ENCODE results near the gene NKAIN2. TPM values are rescaled to one million over a fixed set of nuclear protein-coding genes. Genes with fewer than 3 reads are reported as not detected.

The NKAIN2 gene
- total RNA-seq, 1 experiment from 2014 or later, result not detected

- DNase-seq (ENCODE audit: low read depth, low spot score) (no peak), ATAC-seq (no peak)
- Histone ChIP-seq H3K36me3 (ENCODE audit: control insufficient read depth in 1 of 2, insufficient read depth in 2 of 2, low read length in 2 of 2) (no peaks in the 10 kb centered on the region), H3K4me3 (replicated peaks in 1 of 2; ENCODE audit: low read depth in 1 of 2, low read length in 2 of 2) (no peak overlapping the region), H2AFZ (ENCODE audit: low read depth, low read length, poor library complexity, severe bottlenecking) (no peak overlapping the region), H3K4me2 (ENCODE audit: low read length) (no peak overlapping the region), H4K20me1 (ENCODE audit: insufficient read depth) (no peaks in the 10 kb centered on the region), H3K27me3 (ENCODE audit: insufficient read depth, low read length) (0 out of 2 replicates have a peak, but pooled peaks cover 13% of the 10 kb centered on the region), H3K9me2 (ENCODE audit: insufficient read depth) (no peaks in the 10 kb centered on the region), H3K4me1 (ENCODE audit: control insufficient read depth in 1 of 2, insufficient read depth in 2 of 2, low read length in 2 of 2) (no peaks in the 10 kb centered on the region), H3K79me2 (ENCODE audit: insufficient read depth, low read length) (no peaks in the 10 kb centered on the region), H3K9ac (ENCODE audit: low read length) (no peak overlapping the region), H3K9me3 (ENCODE audit: control insufficient read depth in 1 of 2, insufficient read depth in 1 of 2, low read depth in 1 of 2, low read length in 2 of 2) (no peaks in the 10 kb centered on the region), H3K27ac (ENCODE audit: low read depth, low read length) (no peak overlapping the region)
- no peak for TF ChIP-seq ZFX (IDR thresholded peaks at IDR 0.05)
- TF ChIP-seq ATF3 (IDR thresholded peaks at IDR 0.05), result no peak
- TF ChIP-seq POLR2AphosphoS5 (IDR thresholded peaks at IDR 0.05; ENCODE audit: low read depth, low read length), result no peak
- TF ChIP-seq TCF7L2 (IDR thresholded peaks at IDR 0.05; ENCODE audit: borderline replicate concordance, extremely low read depth, insufficient read depth, insufficient read length), result no peak
- TF ChIP-seq MAX (IDR thresholded peaks at IDR 0.05), result no peak
- TF ChIP-seq POLR2A (IDR thresholded peaks at IDR 0.05; ENCODE audit: borderline replicate concordance, extremely low read depth, insufficient read depth, insufficient read length), result no peak
- TF ChIP-seq ZBTB33 (IDR thresholded peaks at IDR 0.05; ENCODE audit: extremely low read depth, insufficient replicate concordance, low read length), result no peak
- no peak for TF ChIP-seq EZH2phosphoT487 (IDR thresholded peaks at IDR 0.05; ENCODE audit: borderline replicate concordance)
- TF ChIP-seq SIN3A (IDR thresholded peaks at IDR 0.05; ENCODE audit: low read depth), result no peak
- TF ChIP-seq SP1 (IDR thresholded peaks at IDR 0.05; ENCODE audit: low read depth), result no peak
- TF ChIP-seq CBX3 (IDR thresholded peaks at IDR 0.05; ENCODE audit: low read depth), result no peak
- no peak for TF ChIP-seq CTCF (IDR thresholded peaks at IDR 0.05 in 2 of 3, conservative IDR thresholded peaks at IDR 0.05 in 1 of 3; ENCODE audit: borderline replicate concordance in 1 of 3, insufficient read depth in 1 of 3, low read depth in 2 of 3, low read length in 2 of 3)
- TF ChIP-seq FOSL1 (IDR thresholded peaks at IDR 0.05; ENCODE audit: low read depth), result no peak
- TF ChIP-seq RAD21 (IDR thresholded peaks at IDR 0.05; ENCODE audit: low read depth), result no peak
- TF ChIP-seq REST (IDR thresholded peaks at IDR 0.05; ENCODE audit: low read depth), result no peak
- ChIA-PET CTCF (no interaction called here), RAD21 (ENCODE audit: low non-redundant PET in 1 of 2, low total read pairs in 2 of 2, uncharacterized antibody in 2 of 2, unreplicated experiment in 2 of 2) (no interaction called here), POLR2A (no interaction called here)
- BruUV-seq (replicated peaks), result no TSS peak
- intact Hi-C loops (cut with micrococcal nuclease), result no loop called here
These were observed 758.0 kb downstream of the NKAIN2 start for GRCh38 chr6:124561635-124562130.
